ENCODE measurements around the gene LONRF3. TPM values are rescaled to one million over a fixed set of nuclear protein-coding genes. Genes with fewer than 3 reads are reported as not detected.

Gene LONRF3
- total and polyA plus RNA-seq, 9 donors, result 1.3 to 2.4 (median 1.7) TPM

- H3K9me3 ChIP-seq (replicated peaks; ENCODE audit: control insufficient read depth, low read depth, low read length), result peaks cover 7% of the 10 kb centered on the region
- H3K27me3 ChIP-seq (ENCODE audit: control insufficient read depth, insufficient read depth, low read length), result peaks cover 4% of the 10 kb centered on the region
- H3K4me1 ChIP-seq (ENCODE audit: control insufficient read depth, insufficient read depth, low read length), result no peaks in the 10 kb centered on the region
- H3K36me3 ChIP-seq (ENCODE audit: control insufficient read depth, insufficient read depth, low read length), result no peaks in the 10 kb centered on the region
- DNase-seq, result no peak
- no peak overlapping the region for H3K4me3 ChIP-seq (ENCODE audit: low read length)
- H3K27ac ChIP-seq (ENCODE audit: low read length), result no peak overlapping the region
These were observed 56.6 kb downstream of the LONRF3 start for GRCh38 chrX:119030990-119031389.

- H3K4me3 ChIP-seq (ENCODE audit: low read length), result no peak overlapping the region
- whole genome bisulfite sequencing (ENCODE audit: insufficient coverage), result 90% methylated on average over 2 of the region's 4 CpGs
- H3K36me3 ChIP-seq (ENCODE audit: control insufficient read depth, insufficient read depth, low read length), result no peaks in the 10 kb centered on the region
- DNase-seq, result no peak
- H3K27me3 ChIP-seq (ENCODE audit: control insufficient read depth, insufficient read depth, low read length), result peaks cover 7% of the 10 kb centered on the region
- H3K4me1 ChIP-seq (ENCODE audit: control insufficient read depth, insufficient read depth, low read length), result no peaks in the 10 kb centered on the region
- no peak overlapping the region for H3K27ac ChIP-seq (ENCODE audit: low read length)
- peaks cover 7% of the 10 kb centered on the region for H3K9me3 ChIP-seq (replicated peaks; ENCODE audit: control insufficient read depth, low read depth, low read length)
These were observed 62.0 kb downstream of the LONRF3 start for GRCh38 chrX:119036107-119037029.

GRCh38 chrX:119040432-119040831, 66.0 kb downstream of the LONRF3 start:
- Histone ChIP-seq H3K4me1 (ENCODE audit: control insufficient read depth, insufficient read depth, low read length) (no peaks in the 10 kb centered on the region), H3K36me3 (ENCODE audit: control insufficient read depth, insufficient read depth, low read length) (no peaks in the 10 kb centered on the region), H3K27me3 (ENCODE audit: control insufficient read depth, insufficient read depth, low read length) (peaks cover 3% of the 10 kb centered on the region), H3K27ac (ENCODE audit: low read length) (no peak overlapping the region), H3K9me3 (replicated peaks; ENCODE audit: control insufficient read depth, low read depth, low read length) (no peaks in the 10 kb centered on the region), H3K4me3 (ENCODE audit: low read length) (no peak overlapping the region)
- 69% methylated on average over 4 of the region's 6 CpGs for WGBS (ENCODE audit: insufficient coverage)
- DNase-seq, result no peak

GRCh38 chrX:119041175-119041574, 66.8 kb downstream of the LONRF3 start:
- Histone ChIP-seq H3K4me3 (ENCODE audit: low read length) (no peak overlapping the region), H3K27me3 (ENCODE audit: control insufficient read depth, insufficient read depth, low read length) (peaks cover 3% of the 10 kb centered on the region), H3K27ac (ENCODE audit: low read length) (no peak overlapping the region), H3K9me3 (replicated peaks; ENCODE audit: control insufficient read depth, low read depth, low read length) (no peaks in the 10 kb centered on the region), H3K36me3 (ENCODE audit: control insufficient read depth, insufficient read depth, low read length) (no peaks in the 10 kb centered on the region), H3K4me1 (ENCODE audit: control insufficient read depth, insufficient read depth, low read length) (no peaks in the 10 kb centered on the region)
- DNase-seq, result peak; percentile 69
- 50% methylated on average over 1 of the region's 4 CpGs for WGBS (ENCODE audit: insufficient coverage)

GRCh38 chrX:119042040-119042439, 67.6 kb downstream of the LONRF3 start:
- no peak overlapping the region for H3K27ac ChIP-seq (ENCODE audit: low read length)
- peaks cover 3% of the 10 kb centered on the region for H3K27me3 ChIP-seq (ENCODE audit: control insufficient read depth, insufficient read depth, low read length)
- no peaks in the 10 kb centered on the region for H3K4me1 ChIP-seq (ENCODE audit: control insufficient read depth, insufficient read depth, low read length)
- no peak for DNase-seq
- 83% methylated on average over 2 of the region's 3 CpGs for WGBS (ENCODE audit: insufficient coverage)
- no peak overlapping the region for H3K4me3 ChIP-seq (ENCODE audit: low read length)
- no peaks in the 10 kb centered on the region for H3K36me3 ChIP-seq (ENCODE audit: control insufficient read depth, insufficient read depth, low read length)
- H3K9me3 ChIP-seq (replicated peaks; ENCODE audit: control insufficient read depth, low read depth, low read length), result no peaks in the 10 kb centered on the region

GRCh38 chrX:119042996-119043395, 68.6 kb downstream of the LONRF3 start:
- peaks cover 3% of the 10 kb centered on the region for H3K27me3 ChIP-seq (ENCODE audit: control insufficient read depth, insufficient read depth, low read length)
- H3K27ac ChIP-seq (ENCODE audit: low read length), result no peak overlapping the region
- H3K4me1 ChIP-seq (ENCODE audit: control insufficient read depth, insufficient read depth, low read length), result no peaks in the 10 kb centered on the region
- H3K4me3 ChIP-seq (ENCODE audit: low read length), result no peak overlapping the region
- no peak for DNase-seq
- WGBS (ENCODE audit: insufficient coverage), result no CpG with 5 or more reads among the region's 1 CpG
- H3K36me3 ChIP-seq (ENCODE audit: control insufficient read depth, insufficient read depth, low read length), result no peaks in the 10 kb centered on the region
- no peaks in the 10 kb centered on the region for H3K9me3 ChIP-seq (replicated peaks; ENCODE audit: control insufficient read depth, low read depth, low read length)

GRCh38 chrX:119045884-119046283, 71.5 kb downstream of the LONRF3 start:
- no peak overlapping the region for H3K4me3 ChIP-seq (ENCODE audit: low read length)
- H3K9me3 ChIP-seq (replicated peaks; ENCODE audit: control insufficient read depth, low read depth, low read length), result no peaks in the 10 kb centered on the region
- WGBS (ENCODE audit: insufficient coverage), result 60% methylated on average over 1 of the region's 2 CpGs
- peaks cover 3% of the 10 kb centered on the region for H3K27me3 ChIP-seq (ENCODE audit: control insufficient read depth, insufficient read depth, low read length)
- DNase-seq, result no peak
- H3K4me1 ChIP-seq (ENCODE audit: control insufficient read depth, insufficient read depth, low read length), result no peaks in the 10 kb centered on the region
- no peak overlapping the region for H3K27ac ChIP-seq (ENCODE audit: low read length)
- H3K36me3 ChIP-seq (ENCODE audit: control insufficient read depth, insufficient read depth, low read length), result no peaks in the 10 kb centered on the region

- H3K9me3 ChIP-seq (replicated peaks; ENCODE audit: control insufficient read depth, low read depth, low read length), result no peaks in the 10 kb centered on the region
- H3K36me3 ChIP-seq (ENCODE audit: control insufficient read depth, insufficient read depth, low read length), result no peaks in the 10 kb centered on the region
- no peak overlapping the region for H3K4me3 ChIP-seq (ENCODE audit: low read length)
- peak; percentile 21 for DNase-seq
- H3K27ac ChIP-seq (ENCODE audit: low read length), result no peak overlapping the region
- H3K27me3 ChIP-seq (ENCODE audit: control insufficient read depth, insufficient read depth, low read length), result peaks cover 10% of the 10 kb centered on the region
- 56% methylated on average over 2 of the region's 2 CpGs for WGBS (ENCODE audit: insufficient coverage)
- H3K4me1 ChIP-seq (ENCODE audit: control insufficient read depth, insufficient read depth, low read length), result no peaks in the 10 kb centered on the region
These were observed 81.3 kb downstream of the LONRF3 start for GRCh38 chrX:119055687-119056086.

- peak; percentile 17 for DNase-seq
- H3K27ac ChIP-seq (ENCODE audit: low read length), result peak overlapping the region; percentile 32
- peaks cover 10% of the 10 kb centered on the region for H3K4me1 ChIP-seq (ENCODE audit: control insufficient read depth, insufficient read depth, low read length)
- no peak overlapping the region for H3K4me3 ChIP-seq (ENCODE audit: low read length)
- WGBS (ENCODE audit: insufficient coverage), result 40% methylated on average over 1 of the region's 6 CpGs
- H3K27me3 ChIP-seq (ENCODE audit: control insufficient read depth, insufficient read depth, low read length), result peaks cover 4% of the 10 kb centered on the region
- H3K9me3 ChIP-seq (replicated peaks; ENCODE audit: control insufficient read depth, low read depth, low read length), result no peaks in the 10 kb centered on the region
- H3K36me3 ChIP-seq (ENCODE audit: control insufficient read depth, insufficient read depth, low read length), result no peaks in the 10 kb centered on the region
These were observed 88.4 kb downstream of the LONRF3 start for GRCh38 chrX:119062750-119063374.

- Histone ChIP-seq H3K4me3 (ENCODE audit: low read length) (no peak overlapping the region), H3K4me1 (ENCODE audit: control insufficient read depth, insufficient read depth, low read length) (peaks cover 10% of the 10 kb centered on the region), H3K9me3 (replicated peaks; ENCODE audit: control insufficient read depth, low read depth, low read length) (no peaks in the 10 kb centered on the region), H3K27me3 (ENCODE audit: control insufficient read depth, insufficient read depth, low read length) (peaks cover 4% of the 10 kb centered on the region), H3K27ac (ENCODE audit: low read length) (no peak overlapping the region), H3K36me3 (ENCODE audit: control insufficient read depth, insufficient read depth, low read length) (no peaks in the 10 kb centered on the region)
- no peak for DNase-seq
- 29% methylated on average over 1 of the region's 7 CpGs for WGBS (ENCODE audit: insufficient coverage)
These were observed 89.0 kb downstream of the LONRF3 start for GRCh38 chrX:119063428-119063827.

Measured in muscle of leg (tissue), 11 donors.